NK-92 (cell line): ENCODE data around the gene MAMDC2.

ENCODE experiments used
- DNase-seq: peaks from one replicate; lab custom pipeline; 2025; ENCODE audit not compliant: unreplicated experiment; lab: John Stamatoyannopoulos, UW

MAMDC2 gene

DNA sequence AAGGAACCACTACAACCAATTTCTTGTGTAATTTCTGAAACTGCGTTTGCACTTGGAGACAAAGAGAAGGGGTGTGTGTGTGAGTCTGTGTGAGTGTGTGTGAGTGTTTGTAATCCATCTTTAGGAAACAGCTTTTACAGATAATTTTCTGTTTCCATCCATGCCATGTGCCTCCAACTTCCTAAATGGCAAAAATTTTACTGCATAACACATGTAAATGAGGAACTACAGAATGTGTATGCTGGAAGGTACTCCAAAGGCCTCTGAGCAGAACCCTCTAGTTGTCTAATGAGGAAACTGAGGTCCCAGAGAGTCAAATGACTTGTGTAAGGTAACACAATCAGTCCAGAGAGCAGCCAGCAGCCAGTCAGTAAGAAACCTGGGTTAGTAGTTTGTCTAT, 20.8 kb downstream of the MAMDC2 start:
- no peak for DNase-seq

GRCh38 chr9:70065572-70065971, 21.9 kb downstream of the MAMDC2 start:
- DNase-seq: no peak

GRCh38 chr9:70066418-70066817, 22.8 kb downstream of the MAMDC2 start:
- no peak for DNase-seq

DNA sequence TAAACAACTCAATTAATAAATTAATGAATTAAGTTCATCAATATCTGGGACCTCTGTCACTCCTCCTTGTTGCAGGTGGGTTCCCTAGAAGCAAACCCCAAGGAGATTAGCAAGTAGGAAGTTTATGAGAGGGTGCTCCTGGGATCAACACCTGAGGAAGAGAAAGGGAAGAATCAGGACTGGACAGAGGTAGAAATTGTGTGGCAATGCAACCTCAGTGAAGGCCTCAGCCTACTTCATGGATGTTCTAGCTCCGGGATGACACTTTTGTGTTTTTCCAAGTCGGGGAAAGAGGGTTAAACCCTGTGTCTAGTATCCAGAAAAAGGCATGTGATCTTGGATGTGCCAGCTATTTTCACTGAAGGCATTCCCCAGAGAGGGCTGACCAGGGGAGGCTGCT, 23.2 kb downstream of the MAMDC2 start:
- DNase-seq: no peak

DNA sequence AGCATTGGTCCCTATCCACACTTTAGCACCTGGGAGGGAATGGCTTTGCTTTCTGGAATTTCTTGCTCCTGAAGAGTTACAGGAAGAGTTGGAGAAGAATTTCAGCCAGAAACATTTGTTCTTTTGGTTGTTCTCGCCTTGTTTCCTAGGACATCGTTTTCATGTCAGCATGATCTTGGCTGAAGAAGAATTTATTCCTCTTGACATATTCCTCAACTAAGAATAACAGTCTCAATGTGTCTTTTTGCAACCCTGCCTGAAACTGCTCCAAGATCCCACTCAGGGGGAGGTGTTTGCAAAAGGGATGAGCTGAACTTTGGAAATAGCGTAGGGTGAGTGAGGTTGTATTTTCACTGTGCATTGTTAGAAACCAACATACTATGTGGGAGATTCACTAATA, 26.1 kb downstream of the MAMDC2 start:
- no peak for DNase-seq

DNA sequence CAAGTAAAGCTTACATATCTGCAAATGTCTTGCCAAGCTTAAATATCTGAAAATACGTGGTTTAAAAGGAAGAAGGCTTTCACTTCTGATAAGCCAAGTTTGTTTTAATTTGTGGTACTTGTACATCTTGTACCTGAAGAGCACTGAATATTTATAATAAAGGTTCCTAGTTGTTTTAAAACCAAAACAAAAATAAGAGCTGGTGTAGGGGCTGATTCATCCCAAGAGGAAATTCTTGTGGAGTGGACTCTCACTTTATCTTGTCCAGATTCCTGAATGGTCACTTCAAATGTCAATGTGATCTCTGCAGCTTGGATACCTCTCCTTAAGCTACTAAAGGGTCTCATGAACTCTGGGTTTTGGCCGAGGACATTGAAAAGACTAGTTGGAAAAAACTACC, 29.5 kb downstream of the MAMDC2 start:
- no peak for DNase-seq

DNA sequence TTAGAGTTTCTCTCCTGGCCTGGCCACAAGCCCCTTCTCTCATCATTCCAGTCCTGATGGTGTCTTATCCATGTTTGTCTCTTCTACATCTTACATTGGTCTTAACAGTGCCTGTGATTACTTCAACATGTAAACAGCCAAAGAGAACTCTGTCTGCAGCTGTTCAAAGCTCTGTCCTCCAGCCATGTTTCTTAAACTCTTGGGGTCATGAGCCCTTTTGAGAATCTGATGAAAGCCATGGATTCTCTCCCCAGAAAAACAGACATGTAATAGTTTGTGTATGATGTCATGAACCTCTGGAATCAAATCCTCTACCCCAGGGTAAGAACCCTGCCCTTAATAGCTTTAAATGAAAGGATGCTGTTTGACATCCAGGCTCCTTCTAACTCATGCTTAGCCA, 30.1 kb downstream of the MAMDC2 start:
- no peak for DNase-seq

DNA sequence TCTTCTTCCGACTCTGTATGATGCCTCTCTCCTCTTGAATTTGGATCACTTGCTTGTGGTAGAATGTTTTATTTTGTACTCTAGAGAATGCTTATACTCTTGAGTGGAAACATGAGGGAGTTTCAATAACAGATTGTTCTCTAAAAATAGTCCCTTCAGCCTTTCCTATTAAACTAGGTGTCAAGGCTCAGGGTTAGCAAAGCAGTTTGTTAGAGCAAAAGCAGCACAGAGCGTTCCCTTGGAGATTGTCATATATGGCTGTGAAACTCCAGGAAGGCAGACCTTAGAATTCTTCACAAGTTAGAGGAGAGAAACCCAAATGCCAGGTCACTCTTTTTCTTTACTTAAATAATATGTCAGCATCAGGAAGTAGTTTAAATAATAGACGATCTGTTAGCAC, 33.0 kb downstream of the MAMDC2 start:
- no peak for DNase-seq

GRCh38 chr9:70079417-70080037, 35.9 kb downstream of the MAMDC2 start:
- DNase-seq: no peak

DNA sequence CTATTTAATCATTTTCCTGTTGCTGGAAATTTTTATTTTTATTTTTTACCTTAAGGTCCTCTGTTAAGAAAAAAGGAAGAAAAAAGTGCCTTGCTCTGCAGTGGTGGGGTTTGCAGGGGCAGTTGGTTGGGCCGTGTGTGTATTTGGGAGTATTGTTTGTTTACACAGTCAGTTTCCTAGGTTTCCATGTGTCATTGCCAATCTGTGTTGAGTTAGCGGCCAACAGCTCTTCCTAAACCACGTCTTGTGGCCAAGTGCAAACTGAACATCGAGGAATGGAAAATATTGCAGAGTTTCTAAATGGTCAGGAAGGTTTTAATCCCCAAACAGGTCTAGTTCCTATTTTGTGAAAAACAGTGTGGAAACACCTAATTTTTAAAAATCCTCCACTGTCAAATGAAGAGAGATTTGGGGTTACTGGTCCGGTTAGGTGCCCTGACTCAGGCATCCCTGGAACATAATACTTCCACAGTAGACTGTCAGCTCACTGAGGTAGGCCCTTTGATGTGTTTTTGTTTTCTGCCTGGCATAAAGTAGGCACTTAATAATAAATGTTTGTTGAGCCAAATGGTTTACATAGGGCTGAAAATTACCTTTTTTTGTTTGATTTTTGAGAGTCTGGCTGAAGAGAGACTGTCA, 37.0 kb downstream of the MAMDC2 start:
- no peak for DNase-seq

DNA sequence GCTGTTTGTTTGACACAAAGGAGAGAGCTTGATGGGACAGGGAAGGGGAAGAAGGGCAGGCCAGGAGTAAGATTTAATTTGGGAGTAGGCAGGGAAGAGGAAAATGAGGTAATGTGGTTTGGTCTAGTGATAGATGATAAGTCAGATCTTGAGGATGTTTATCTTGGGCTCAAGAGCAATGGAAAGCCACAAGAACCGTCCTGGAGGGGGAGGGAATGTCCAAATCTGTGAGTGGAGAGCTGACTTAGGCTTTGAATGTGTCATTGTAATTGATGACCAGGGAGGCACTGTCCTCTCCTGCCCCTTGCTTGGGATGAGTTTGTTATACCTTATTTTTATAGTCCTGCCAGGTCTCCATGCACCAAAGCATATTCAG, 37.5 kb downstream of the MAMDC2 start:
- no peak for DNase-seq

DNA sequence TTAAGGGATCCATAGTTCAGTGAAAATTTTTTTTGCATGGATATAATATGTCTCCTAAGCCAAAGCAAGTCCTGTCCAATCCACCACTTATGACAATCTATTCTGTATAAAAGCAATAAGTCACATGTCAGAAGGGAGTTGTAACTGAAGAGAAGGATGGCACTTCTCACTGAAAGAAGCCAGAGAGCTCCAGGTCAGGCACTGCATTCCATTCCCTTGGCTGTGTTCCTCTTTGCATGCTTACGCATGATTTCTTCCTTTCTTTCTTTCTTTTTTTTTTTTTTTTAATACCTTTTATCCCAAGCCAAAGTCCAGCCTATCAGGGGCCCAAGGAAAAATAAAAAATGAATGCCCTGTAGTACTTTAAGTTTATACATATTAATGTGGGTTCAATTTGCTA, 39.8 kb downstream of the MAMDC2 start:
- DNase-seq: no peak

DNA sequence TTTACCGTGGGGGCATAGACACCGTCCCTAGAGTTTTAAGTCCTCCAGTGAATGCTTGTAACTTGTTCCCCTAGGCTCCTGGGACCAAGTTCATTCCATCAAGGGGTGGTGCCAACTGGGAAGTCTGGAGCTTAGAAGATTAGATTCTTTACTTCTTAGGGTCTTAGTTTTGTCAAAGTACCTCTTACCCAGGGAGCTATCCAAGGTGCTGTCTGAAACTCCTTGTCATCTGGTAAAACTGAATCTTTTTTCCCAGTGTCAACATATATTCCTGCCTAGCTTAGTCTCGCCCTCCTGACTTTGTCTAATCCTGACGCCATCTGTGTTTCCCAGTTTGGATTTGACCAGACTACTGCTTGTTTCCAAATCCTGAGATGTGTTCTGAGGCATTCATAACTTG, 41.6 kb downstream of the MAMDC2 start:
- DNase-seq: no peak

DNA sequence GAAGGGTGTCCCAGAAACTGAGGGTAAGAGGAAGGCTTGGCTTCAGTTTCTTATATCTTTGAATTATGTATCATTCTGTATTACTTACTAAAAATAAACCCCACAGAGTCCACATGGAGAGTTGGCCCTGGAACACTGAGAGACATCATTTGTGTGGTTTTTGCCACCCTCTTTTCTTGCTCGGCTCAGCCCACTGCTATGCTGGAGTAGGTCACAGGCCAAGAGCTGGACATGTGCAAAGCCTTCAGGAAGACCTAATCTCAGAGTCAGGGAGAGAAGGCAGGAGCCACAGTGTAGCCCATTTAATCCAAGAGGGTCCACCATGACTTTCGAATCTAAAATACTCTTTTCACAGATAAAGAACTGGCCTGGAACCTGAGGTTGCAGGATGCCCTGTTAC, 47.5 kb downstream of the MAMDC2 start:
- DNase-seq: no peak

DNA sequence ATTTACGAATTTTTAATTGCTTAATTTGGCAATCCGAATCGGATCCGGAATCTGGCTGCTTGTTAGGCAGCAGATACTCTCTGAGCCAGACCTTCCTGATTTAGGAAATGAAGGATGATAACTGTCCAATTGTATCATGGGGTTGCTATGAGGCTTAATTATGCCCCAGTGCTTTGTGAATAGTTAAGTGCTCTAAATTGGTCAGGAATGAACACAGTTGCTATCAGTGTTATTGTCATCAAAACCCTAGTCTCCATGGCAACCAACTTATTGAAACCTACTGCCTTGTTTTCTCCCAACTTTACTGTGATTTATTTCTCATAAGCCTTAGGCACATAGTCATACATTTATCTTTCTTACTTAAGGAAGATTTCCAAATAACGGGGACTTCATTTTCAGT, 47.9 kb downstream of the MAMDC2 start:
- DNase-seq: no peak

GRCh38 chr9:70092190-70092589, 48.5 kb downstream of the MAMDC2 start:
- no peak for DNase-seq

- DNase-seq: no peak
Observed at GRCh38 chr9:70093095-70093494, 49.4 kb downstream of the MAMDC2 start.

DNA sequence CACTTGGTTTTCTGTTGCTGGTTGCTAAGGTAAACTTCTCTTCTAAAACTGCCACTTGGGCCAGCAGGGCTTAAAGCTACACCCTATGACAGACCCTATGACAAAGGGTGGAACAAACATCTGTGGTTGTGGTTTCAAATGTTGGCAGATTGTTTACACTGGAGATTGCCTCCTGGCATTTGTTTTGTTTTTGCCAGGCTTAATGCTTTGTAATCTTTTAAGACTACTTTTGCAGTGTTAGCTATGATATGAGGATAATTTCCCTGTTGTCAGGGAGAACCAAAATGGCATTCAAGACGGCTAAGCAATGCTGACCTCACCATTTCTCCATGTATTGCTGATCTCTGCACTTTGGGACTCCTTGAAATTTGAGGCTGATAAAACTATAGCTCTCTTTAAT, 50.3 kb downstream of the MAMDC2 start:
- DNase-seq: no peak

DNA sequence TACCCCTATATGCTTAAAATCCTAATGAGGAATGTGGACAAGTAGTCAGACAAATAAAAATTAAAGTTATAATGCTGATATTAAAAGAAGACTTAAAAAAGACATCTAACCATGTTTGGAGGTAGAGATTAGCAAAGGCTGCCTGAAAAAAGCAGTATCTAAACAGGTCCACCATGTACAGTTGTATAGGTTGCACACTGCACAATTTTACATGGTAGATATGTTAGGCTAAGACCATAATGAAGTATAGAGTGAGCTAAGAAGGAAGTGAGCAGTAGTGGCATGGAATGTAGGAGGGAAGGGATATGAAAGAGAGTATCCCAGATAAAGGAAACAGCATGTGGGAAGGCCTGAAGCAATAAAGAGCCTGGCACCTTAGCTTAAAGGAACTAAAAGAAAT, 51.1 kb downstream of the MAMDC2 start:
- no peak for DNase-seq

GRCh38 chr9:70097187-70097586, 53.5 kb downstream of the MAMDC2 start:
- DNase-seq: no peak

DNA sequence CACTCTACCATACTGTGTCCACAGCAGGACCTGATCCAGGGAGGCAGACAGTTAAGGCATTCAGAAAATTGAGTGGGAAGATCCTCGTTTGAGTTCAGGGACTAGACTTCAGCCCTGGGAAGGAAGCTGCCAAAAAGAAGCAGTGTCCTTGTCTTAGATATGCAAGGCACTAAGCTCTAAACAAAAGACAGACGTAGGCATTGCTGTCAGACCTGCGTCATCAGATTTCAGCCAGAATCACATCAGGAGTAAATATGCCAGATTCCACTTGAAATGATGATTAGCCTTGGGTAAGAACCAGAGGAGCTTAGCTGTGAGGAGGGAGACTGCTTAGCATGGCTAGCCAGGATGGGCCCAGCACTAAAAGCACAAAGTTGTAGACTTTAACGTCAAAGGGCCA, 56.7 kb downstream of the MAMDC2 start:
- no peak for DNase-seq

DNA sequence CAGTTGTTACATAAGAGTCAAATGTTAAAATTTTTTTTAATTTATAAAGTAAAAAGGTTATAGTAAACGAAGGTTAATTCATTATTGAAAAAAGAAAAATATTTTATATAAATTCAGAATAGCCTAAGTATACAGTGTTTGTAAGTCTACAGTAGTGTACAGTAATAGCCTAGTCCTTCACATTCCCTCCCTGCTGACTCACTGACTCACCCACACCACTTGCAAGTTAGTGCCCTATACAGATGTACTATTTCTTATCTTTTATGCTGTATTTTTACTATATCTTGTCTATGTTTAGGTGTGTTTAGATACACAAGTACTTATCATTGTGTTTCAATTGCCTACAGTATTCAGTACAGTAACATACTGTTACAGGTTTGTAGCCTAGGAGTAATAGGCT, 57.6 kb downstream of the MAMDC2 start:
- no peak for DNase-seq

GRCh38 chr9:70105147-70105546, 61.5 kb downstream of the MAMDC2 start:
- DNase-seq: no peak
